GM10248 (cell line): ENCODE data around the gene ZNF444.

Experiments
- CTCF ChIA-PET: fragments of 300-600 bp; sonication (Branson Sonifier 250); formaldehyde crosslinking; extraction: SDS; loops from one replicate; lab custom pipeline; 2021; ENCODE audit warnings: antibody characterized with exemption; lab: Yijun Ruan, JAX
- POLR2A ChIA-PET: fragments of 350-650 bp; sonication (Branson Sonifier 250); formaldehyde crosslinking; extraction: SDS; loops from one replicate; lab custom pipeline; 2020; ENCODE audit warnings: antibody characterized with exemption; lab: Yijun Ruan, JAX
- DNase-seq: peaks from one replicate; pipeline ENCODE4 v3.0.0; 2012; ENCODE audit errors: extremely low spot score
- TF ChIP-seq, protein P1 (sequence below): IDR thresholded peaks from 2 replicates; pipeline ENCODE4 v1.5.1; 2012; ENCODE audit warnings: mild to moderate bottlenecking, low read depth; ENCODE audit errors: extremely low read depth, missing control alignments, control extremely low read depth

Gene ZNF444

DNA sequence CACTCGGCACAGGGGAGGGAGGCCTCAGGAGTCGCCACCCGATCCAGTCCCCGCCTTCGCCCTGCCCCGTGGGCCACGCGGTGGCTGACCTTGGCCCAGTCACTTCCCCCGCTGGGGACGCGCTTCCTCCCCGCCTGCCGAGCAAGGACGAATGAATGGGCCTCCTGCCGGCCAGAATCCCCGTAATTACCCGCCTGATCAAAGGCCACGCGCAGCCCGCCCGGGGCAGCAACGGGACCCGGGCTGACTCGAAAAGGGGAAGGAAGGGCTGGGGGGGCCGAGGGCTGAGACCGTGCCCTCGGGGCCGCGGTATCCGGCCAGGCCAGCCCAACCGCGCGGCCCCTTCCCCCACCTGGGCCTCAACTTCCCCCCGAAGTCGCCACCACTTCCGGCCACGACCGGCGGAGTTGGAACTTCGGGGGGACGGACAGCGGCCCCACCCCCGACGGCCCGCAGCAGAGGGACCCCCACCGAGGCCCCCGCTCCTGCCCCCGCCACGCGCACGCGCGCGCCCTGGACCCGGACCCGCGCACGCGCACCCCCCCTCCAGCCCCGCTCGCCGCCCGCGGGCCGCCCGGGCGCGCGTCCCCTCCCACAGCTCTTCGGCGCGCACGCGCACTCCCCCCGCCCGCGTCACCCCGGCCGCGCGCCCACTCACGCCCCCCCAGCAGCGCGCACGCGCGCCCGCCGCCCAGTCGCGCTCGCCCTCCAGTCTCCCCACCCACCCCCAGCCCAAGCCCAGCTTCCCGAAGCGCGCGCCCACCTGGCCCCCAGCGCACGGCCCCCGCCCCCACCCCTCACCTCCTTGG lies 20.5 kb upstream of the ZNF444 start:
- peak; percentile 90 for DNase-seq
- ChIA-PET CTCF (interaction anchor here (1.0 to 1.5 kb wide), 5 partner anchors 12 to 41 kb away, joined by 3 to 8 read pairs (median 4); no protein-coding TSS in a partner anchor), POLR2A (interaction anchor here (0.6 to 1.0 kb wide), 4 partner anchors 11 to 1699 kb away, joined by 4 to 5 read pairs (median 4); no protein-coding TSS in a partner anchor)
- TF ChIP-seq, protein P1, sequence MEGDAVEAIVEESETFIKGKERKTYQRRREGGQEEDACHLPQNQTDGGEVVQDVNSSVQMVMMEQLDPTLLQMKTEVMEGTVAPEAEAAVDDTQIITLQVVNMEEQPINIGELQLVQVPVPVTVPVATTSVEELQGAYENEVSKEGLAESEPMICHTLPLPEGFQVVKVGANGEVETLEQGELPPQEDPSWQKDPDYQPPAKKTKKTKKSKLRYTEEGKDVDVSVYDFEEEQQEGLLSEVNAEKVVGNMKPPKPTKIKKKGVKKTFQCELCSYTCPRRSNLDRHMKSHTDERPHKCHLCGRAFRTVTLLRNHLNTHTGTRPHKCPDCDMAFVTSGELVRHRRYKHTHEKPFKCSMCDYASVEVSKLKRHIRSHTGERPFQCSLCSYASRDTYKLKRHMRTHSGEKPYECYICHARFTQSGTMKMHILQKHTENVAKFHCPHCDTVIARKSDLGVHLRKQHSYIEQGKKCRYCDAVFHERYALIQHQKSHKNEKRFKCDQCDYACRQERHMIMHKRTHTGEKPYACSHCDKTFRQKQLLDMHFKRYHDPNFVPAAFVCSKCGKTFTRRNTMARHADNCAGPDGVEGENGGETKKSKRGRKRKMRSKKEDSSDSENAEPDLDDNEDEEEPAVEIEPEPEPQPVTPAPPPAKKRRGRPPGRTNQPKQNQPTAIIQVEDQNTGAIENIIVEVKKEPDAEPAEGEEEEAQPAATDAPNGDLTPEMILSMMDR = no peak

DNA sequence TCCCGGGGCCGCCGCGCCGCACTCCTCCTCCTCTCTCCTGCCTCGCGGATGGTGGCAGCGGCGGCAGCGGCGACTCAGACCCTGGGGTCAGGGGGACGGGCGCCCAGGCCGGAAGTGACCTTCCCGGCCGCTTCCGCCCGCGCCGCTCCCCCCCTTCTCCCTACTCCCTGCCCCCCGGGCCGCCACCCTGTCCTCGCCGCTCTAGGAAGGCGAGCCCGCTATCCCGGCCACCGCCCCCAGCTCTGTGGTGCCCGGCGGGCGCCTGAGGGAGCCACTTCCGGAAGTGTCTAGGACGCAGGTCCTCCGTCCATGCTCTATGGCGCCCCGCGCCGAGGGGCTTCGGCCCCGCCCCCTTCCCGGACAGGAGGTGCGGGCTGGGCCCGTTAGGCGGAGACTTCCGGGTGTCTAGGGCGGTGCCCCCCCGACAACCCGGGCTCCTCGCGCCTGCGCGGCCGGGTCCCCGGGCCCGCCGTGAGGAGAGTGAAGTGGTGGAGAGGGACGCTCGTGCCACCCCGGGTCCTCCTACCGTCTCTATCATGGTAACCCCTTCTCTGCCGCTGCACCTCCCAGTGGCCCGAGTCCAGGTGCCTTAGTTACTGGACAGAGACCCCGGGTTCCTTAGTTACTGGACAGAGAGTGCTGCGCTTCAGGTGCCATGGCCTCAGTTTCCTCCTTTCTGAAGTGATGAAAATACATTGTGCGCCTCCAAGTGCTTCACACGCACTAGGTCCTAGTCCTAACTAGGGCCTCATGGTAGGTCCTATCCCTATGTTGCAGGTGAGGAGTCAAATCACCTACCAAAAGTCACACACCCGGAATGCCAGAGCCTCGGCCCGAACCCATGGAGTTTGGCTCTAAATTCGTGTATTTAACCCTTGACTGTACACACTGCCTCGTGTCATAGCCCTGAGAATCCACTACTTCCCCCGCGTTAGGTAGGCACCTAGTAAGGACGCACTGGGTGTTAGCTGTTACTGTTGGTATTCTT lies 19.6 kb upstream of the ZNF444 start, which contains the start of gene ZNF787:
Gene ZNF787 (minus strand): TSS at position 116 of the 988 bp plus-strand sequence. CDS start 18,078 bp downstream, outside the sequence.
- DNase-seq = peak; percentile 98
- ChIA-PET CTCF (interaction anchor here (0.8 to 1.5 kb wide), 9 partner anchors 11 to 489 kb away, joined by 3 to 8 read pairs (median 4); no protein-coding TSS in a partner anchor), POLR2A (interaction anchor here (1.0 kb wide), 1 partner anchor 11 kb away, joined by 4 read pairs; no protein-coding TSS in a partner anchor)
- TF ChIP-seq, protein P1 = no peak

GRCh38 chr19:56123266-56123891 lies 17.7 kb upstream of the ZNF444 start:
- TF ChIP-seq, protein P1 = no peak
- ChIA-PET CTCF (interaction anchor here (1.5 kb wide), 1 partner anchor 186 kb away, joined by 4 read pairs; no protein-coding TSS in a partner anchor), POLR2A (no interaction called here)
- no peak for DNase-seq

DNA sequence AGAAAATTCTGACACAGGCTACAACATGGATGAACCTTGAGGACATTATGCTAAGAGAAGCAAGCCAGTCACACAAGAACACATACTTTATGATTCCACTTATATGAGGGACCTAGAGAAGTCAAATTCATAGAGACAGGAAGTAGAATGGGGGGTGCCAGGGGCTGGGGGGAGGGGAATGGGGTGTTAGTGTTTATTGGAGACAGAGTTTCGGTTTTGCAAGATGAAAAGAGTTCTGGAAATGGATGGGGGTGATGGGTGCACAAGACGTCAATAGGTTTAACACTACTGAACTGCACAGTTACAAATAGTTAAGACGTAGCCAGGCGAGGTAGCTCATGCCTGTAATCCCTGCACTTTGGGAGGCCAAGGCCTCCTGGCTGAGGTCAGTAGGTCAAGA lies 16.5 kb upstream of the ZNF444 start:
- ChIA-PET POLR2A (no interaction called here), CTCF (interaction anchor here (0.9 to 1.2 kb wide), 3 partner anchors 14 to 185 kb away, joined by 3 to 4 read pairs (median 3); no protein-coding TSS in a partner anchor)
- no peak for DNase-seq
- TF ChIP-seq, protein P1 = no peak

GRCh38 chr19:56125806-56126590 lies 15.1 kb upstream of the ZNF444 start:
- TF ChIP-seq, protein P1 = no peak
- no peak for DNase-seq
- CTCF ChIA-PET = interaction anchor here (1.2 kb wide), 2 partner anchors 12 to 15 kb away, joined by 3 to 4 read pairs; no protein-coding TSS in a partner anchor
- POLR2A ChIA-PET = no interaction called here
